Ovary (tissue), 3 donors: Measurements from ENCODE around the gene ARHGAP4.

Experiments used
- EP300 ChIP-seq: sonication (generic); formaldehyde crosslinking; IDR thresholded peaks from one replicate; pipeline ENCODE4 v1.6.1; 2017; ENCODE audit warnings: antibody characterized with exemption
- POLR2A ChIP-seq: fragments of 450-650 bp; IDR thresholded peaks from one replicate; pipeline ENCODE4 v1.6.1; 2017; ENCODE audit warnings: antibody characterized with exemption, mild to moderate bottlenecking, moderate library complexity
- TF ChIP-seq, protein P1 (sequence below), 3 donors: fragments of 450-650 bp in 2 of 3; fragments of 200-600 bp in 1 of 3; IDR thresholded peaks; one replicate each; pipeline versions ENCODE4 v1.5.1 to v1.8.0; 2016 to 2022; ENCODE audit warnings: antibody characterized with exemption in 3 of 3, mild to moderate bottlenecking in 1 of 3
- donor health status: DM: no; HTN: no; CAD: no.

DNA sequence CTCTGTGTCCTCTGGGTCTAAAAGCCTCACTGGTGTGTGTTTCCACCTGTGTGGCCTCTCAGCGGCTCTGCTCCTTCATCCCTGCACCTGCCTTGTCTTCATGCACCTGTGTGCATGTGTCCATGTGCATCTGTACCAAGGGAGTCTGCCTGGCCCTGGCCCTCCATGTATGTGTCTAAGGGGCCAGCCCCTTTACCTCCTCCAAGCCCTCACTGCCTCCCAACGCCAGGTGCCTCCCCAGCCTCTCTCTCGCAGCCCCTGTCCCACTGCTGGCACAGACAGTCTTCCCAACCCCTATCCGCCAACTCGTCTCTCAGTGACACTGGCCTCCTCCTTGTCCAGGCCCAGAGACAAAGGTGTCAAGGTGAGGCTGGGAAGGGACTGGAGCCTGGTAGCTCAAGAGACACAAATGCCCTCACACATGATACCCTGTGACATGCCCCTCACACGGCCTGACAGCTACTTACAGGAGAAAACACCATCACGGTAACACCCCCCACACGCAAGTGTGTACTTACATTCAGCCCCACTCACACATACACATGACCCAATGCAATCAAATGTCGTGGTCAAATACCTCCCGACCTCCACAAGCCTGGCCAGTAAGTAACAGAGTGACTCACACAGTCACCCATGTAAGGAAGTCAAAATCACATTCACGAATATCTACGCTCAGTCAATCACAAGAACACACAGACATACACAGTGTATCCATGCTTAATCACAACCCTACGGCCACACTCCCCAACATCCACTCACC lies 51.5 kb downstream of the ARHGAP4 start:
- TF ChIP-seq, protein P1, sequence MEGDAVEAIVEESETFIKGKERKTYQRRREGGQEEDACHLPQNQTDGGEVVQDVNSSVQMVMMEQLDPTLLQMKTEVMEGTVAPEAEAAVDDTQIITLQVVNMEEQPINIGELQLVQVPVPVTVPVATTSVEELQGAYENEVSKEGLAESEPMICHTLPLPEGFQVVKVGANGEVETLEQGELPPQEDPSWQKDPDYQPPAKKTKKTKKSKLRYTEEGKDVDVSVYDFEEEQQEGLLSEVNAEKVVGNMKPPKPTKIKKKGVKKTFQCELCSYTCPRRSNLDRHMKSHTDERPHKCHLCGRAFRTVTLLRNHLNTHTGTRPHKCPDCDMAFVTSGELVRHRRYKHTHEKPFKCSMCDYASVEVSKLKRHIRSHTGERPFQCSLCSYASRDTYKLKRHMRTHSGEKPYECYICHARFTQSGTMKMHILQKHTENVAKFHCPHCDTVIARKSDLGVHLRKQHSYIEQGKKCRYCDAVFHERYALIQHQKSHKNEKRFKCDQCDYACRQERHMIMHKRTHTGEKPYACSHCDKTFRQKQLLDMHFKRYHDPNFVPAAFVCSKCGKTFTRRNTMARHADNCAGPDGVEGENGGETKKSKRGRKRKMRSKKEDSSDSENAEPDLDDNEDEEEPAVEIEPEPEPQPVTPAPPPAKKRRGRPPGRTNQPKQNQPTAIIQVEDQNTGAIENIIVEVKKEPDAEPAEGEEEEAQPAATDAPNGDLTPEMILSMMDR (IDR thresholded peaks at IDR 0.05) = no peak
- TF ChIP-seq EP300 (no peak), POLR2A (no peak)
